A673 (cell line): Measurements from ENCODE around the gene CACNA2D1.

Source experiments
- CTCF ChIP-seq: fragments of 300-800, 200-600 bp; sonication (generic); conservative IDR thresholded peaks from 2 replicates; pipeline ENCODE4 v1.5.1; 2017; ENCODE audit warnings: low read depth, mild to moderate bottlenecking, antibody characterized with exemption, low read length, moderate library complexity, mixed read lengths
- EZH2 ChIP-seq: fragments of 200-600 bp; sonication (generic); IDR thresholded peaks from 2 replicates; pipeline ENCODE4 v1.6.1; 2017; ENCODE audit warnings: borderline replicate concordance, low read depth, mild to moderate bottlenecking, mixed read lengths, antibody characterized with exemption, low read length; ENCODE audit not compliant: poor library complexity, severe bottlenecking

- TF ChIP-seq CTCF (no peak), EZH2 (no peak)
These were observed 259.9 kb downstream of the CACNA2D1 start for GRCh38 chr7:82183634-82184033.
